Measurements from ENCODE around the gene CHI3L2. TPM values are rescaled to one million over a fixed set of nuclear protein-coding genes. Genes with fewer than 3 reads are reported as not detected.

Gene CHI3L2
- total and polyA plus RNA-seq, 2 of the 13 experiments (the other 11 are each of a cell fraction or from before 2014, with no cell fraction given), result 0.46 to 1.7 TPM

DNA sequence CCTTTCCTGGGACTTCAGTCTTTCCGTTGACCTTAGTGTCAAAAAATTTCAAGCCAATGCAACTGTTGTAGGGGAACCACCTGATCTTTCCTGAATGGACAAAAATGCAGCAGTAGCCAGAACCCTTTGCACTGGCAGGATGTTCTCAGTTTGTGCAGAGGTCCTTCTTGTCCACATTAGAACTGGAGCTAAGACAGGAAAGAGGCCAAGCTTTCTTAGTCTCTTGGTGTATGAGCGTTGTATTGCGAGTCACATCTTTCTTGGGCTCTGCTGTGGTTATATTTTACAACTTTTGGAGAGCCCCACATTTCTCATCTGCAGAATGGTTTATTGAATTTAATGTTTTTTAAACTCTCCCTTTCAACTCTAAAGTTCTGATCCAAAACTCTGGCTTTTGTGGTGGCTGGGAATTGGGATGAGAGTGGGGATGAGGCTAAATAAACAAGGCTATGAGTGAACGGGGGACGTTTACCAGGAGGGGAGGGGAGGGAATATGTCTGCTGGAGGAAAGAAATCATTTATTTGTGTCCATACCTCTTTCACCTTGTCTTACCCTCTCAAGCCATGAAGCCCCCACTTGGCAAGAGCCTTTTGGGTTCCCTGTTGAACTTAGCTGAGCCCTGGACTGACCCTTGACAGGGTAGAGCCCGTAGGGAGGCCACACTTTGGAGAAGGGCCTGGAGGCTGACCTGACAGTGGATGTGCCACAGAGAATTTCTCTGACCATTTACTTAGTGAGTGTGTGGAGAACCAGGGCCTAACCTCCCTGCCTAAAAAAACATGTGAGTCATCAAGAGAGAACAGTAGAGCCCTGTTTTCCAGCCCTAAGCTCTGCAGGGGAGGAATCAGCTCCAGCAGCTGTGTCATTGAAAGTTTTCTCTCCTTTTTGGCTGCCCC lies 586 bp downstream of the CHI3L2 start (continued):
- TF ChIP-seq, protein P1, sequence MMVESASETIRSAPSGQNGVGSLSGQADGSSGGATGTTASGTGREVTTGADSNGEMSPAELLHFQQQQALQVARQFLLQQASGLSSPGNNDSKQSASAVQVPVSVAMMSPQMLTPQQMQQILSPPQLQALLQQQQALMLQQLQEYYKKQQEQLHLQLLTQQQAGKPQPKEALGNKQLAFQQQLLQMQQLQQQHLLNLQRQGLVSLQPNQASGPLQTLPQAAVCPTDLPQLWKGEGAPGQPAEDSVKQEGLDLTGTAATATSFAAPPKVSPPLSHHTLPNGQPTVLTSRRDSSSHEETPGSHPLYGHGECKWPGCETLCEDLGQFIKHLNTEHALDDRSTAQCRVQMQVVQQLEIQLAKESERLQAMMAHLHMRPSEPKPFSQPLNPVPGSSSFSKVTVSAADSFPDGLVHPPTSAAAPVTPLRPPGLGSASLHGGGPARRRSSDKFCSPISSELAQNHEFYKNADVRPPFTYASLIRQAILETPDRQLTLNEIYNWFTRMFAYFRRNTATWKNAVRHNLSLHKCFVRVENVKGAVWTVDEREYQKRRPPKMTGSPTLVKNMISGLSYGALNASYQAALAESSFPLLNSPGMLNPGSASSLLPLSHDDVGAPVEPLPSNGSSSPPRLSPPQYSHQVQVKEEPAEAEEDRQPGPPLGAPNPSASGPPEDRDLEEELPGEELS (CRISPR knock-in tag; IDR thresholded peaks at IDR 0.05), result 0 out of 2 replicates have a peak, but pooled peaks have one; percentile 29
- TF ChIP-seq SOX6 (IDR thresholded peaks at IDR 0.05), result no peak
- peak; percentile 73 for TF ChIP-seq SOX6 (CRISPR knock-in tag; IDR thresholded peaks at IDR 0.05)
- TF ChIP-seq, protein P2, sequence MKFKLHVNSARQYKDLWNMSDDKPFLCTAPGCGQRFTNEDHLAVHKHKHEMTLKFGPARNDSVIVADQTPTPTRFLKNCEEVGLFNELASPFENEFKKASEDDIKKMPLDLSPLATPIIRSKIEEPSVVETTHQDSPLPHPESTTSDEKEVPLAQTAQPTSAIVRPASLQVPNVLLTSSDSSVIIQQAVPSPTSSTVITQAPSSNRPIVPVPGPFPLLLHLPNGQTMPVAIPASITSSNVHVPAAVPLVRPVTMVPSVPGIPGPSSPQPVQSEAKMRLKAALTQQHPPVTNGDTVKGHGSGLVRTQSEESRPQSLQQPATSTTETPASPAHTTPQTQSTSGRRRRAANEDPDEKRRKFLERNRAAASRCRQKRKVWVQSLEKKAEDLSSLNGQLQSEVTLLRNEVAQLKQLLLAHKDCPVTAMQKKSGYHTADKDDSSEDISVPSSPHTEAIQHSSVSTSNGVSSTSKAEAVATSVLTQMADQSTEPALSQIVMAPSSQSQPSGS (CRISPR knock-in tag; IDR thresholded peaks at IDR 0.05), result no peak; the same call in 1 of the 2 replicates
- TF ChIP-seq IRF2 (CRISPR knock-in tag; IDR thresholded peaks at IDR 0.05), result peak; percentile 21; the same call in 1 of the 2 replicates
- no peak for TF ChIP-seq MBNL3 (CRISPR knock-in tag; conservative IDR thresholded peaks at IDR 0.05)
- TF ChIP-seq ZNF350 (CRISPR knock-in tag; IDR thresholded peaks at IDR 0.05; ENCODE audit: borderline replicate concordance, low read depth), result peak; percentile 38; the same call in 1 of the 2 replicates
- 0 out of 2 replicates have a peak, but pooled peaks have one; percentile 21 for TF ChIP-seq ISL2 (CRISPR knock-in tag; IDR thresholded peaks at IDR 0.05)
- no peak for TF ChIP-seq RNF2 (conservative IDR thresholded peaks at IDR 0.05; ENCODE audit: low read depth)
- TF ChIP-seq, protein P3, sequence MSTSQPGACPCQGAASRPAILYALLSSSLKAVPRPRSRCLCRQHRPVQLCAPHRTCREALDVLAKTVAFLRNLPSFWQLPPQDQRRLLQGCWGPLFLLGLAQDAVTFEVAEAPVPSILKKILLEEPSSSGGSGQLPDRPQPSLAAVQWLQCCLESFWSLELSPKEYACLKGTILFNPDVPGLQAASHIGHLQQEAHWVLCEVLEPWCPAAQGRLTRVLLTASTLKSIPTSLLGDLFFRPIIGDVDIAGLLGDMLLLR (CRISPR knock-in tag; IDR thresholded peaks at IDR 0.05), result no peak
- TF ChIP-seq SMAD9 (CRISPR knock-in tag; IDR thresholded peaks at IDR 0.05), result no peak
- TF ChIP-seq, protein P4, sequence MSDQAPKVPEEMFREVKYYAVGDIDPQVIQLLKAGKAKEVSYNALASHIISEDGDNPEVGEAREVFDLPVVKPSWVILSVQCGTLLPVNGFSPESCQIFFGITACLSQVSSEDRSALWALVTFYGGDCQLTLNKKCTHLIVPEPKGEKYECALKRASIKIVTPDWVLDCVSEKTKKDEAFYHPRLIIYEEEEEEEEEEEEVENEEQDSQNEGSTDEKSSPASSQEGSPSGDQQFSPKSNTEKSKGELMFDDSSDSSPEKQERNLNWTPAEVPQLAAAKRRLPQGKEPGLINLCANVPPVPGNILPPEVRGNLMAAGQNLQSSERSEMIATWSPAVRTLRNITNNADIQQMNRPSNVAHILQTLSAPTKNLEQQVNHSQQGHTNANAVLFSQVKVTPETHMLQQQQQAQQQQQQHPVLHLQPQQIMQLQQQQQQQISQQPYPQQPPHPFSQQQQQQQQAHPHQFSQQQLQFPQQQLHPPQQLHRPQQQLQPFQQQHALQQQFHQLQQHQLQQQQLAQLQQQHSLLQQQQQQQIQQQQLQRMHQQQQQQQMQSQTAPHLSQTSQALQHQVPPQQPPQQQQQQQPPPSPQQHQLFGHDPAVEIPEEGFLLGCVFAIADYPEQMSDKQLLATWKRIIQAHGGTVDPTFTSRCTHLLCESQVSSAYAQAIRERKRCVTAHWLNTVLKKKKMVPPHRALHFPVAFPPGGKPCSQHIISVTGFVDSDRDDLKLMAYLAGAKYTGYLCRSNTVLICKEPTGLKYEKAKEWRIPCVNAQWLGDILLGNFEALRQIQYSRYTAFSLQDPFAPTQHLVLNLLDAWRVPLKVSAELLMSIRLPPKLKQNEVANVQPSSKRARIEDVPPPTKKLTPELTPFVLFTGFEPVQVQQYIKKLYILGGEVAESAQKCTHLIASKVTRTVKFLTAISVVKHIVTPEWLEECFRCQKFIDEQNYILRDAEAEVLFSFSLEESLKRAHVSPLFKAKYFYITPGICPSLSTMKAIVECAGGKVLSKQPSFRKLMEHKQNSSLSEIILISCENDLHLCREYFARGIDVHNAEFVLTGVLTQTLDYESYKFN (CRISPR knock-in tag; conservative IDR thresholded peaks at IDR 0.05), result peak; percentile 80
- TF ChIP-seq SMARCE1 (IDR thresholded peaks at IDR 0.05; ENCODE audit: borderline replicate concordance), result no peak
- TF ChIP-seq, protein P5, sequence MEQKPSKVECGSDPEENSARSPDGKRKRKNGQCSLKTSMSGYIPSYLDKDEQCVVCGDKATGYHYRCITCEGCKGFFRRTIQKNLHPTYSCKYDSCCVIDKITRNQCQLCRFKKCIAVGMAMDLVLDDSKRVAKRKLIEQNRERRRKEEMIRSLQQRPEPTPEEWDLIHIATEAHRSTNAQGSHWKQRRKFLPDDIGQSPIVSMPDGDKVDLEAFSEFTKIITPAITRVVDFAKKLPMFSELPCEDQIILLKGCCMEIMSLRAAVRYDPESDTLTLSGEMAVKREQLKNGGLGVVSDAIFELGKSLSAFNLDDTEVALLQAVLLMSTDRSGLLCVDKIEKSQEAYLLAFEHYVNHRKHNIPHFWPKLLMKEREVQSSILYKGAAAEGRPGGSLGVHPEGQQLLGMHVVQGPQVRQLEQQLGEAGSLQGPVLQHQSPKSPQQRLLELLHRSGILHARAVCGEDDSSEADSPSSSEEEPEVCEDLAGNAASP (CRISPR knock-in tag; IDR thresholded peaks at IDR 0.05; ENCODE audit: borderline replicate concordance), result peak; percentile 62; the same call in 1 of the 2 replicates
- no peak for TF ChIP-seq ZNF367 (CRISPR knock-in tag; IDR thresholded peaks at IDR 0.05; ENCODE audit: borderline replicate concordance)
- no peak for TF ChIP-seq RORA (CRISPR knock-in tag; IDR thresholded peaks at IDR 0.05)
- peak; percentile 30; the same call in 1 of the 2 replicates for TF ChIP-seq THAP11 (CRISPR knock-in tag; IDR thresholded peaks at IDR 0.05)
- TF ChIP-seq TEAD3 (CRISPR knock-in tag; optimal IDR thresholded peaks at IDR 0.05; ENCODE audit: borderline replicate concordance), result peak; percentile 59
- TF ChIP-seq ZNF749 (CRISPR knock-in tag; IDR thresholded peaks at IDR 0.05; ENCODE audit: borderline replicate concordance), result no peak
- 0 out of 4 replicates have a peak, but pooled peaks of 1 of the 2 experiments have one; percentile 52 for TF ChIP-seq KLF16 (CRISPR knock-in tag; IDR thresholded peaks at IDR 0.05)

Data from HepG2 (cell line).